HG02943 (cell line): ENCODE results near the gene AUP1.

Experiments
- ATAC-seq: cut with Tn5 transposase; IDR thresholded peaks from one replicate; pipeline ENCODE4 v1.9.1; 2021; ENCODE audit warnings: mild to moderate bottlenecking, low read depth, moderate library complexity; ENCODE audit not compliant: unreplicated experiment

The AUP1 gene

DNA sequence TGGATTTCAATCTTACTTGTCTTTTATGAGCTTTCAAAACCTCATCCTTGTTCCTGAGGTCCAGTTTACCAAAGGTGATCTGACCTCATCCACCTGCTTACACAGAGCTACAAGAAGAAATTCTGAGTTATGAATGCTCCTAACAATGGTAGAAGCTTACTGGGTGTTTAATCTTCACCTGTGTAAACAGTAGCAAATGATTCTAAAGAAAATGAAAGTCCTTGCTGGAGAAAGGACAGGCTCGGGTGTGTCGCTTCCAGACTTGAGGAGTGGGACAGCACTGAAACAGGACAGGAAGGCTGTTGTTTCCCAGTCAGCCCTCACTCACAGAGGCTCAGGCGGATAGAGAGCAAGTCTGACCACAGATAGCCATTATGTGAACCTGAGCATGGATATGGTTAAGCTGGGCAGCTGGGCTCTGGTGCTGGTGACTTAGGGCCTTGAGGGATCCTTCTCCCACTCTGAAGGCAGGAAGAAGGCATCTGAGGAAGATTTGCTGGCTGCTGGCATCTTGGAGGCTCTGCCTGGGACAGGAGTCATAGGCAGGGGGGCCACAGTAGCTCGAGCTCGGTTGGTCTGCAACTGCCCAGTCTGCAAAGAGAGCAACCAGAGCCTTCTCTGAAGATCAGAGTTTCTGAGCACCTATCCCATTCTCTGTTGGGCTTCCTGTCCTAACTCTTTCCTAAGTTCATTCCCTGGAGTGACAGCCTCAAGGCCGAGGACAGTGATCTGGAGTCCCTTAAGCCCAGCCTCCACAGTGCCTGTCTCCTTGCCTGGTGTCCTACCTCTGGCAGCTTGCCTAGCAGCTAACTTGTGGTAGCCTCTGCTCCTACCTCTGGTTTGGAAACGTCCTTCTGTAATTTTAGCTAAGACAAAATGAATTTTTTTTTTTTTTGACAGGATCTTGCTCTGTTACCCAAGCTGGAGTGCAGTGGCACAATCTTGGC is 29.1 kb upstream of the AUP1 start:
- no peak for ATAC-seq

DNA sequence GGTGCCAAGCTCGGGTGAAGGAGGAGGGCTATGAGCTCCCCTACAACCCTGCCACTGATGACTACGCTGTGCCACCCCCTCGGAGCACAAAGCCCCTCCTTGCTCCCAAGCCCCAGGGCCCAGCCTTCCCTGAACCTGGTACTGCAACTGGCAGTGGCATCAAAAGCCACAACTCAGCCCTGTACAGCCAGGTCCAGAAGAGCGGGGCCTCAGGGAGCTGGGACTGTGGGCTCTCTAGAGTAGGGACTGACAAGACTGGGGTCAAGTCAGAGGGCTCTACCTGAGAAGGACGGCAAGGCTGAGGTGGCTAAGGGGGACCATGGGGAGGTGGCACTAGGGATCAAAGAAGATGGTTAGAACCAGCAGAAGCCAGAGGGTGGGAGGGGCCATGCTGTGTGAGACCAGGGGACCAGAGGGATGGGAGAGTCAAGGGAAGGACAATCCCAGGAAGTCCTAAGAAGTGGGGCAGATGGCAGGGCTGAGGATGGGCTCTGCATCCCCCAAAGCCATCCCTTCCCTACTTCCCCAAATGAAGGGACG is 27.4 kb upstream of the AUP1 start:
- no peak for ATAC-seq

DNA sequence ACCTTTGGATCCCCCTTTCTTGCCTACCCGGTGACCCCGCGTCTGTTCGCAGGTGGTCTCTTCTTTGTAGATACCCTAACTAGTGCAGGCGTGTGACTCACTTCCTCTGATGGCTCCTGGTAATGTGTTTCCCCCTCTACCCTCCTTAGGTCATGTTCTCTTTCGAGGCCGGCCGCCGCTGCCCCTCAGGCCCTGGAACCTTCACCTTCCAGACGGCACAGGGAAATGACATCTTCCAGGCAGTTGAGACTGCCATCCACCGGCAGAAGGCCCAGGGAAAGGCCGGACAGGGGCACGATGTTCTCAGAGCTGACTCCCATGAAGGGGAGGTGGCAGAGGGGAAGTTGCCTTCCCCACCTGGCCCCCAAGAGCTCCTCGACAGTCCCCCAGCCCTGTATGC is 26.7 kb upstream of the AUP1 start:
- no peak for ATAC-seq

DNA sequence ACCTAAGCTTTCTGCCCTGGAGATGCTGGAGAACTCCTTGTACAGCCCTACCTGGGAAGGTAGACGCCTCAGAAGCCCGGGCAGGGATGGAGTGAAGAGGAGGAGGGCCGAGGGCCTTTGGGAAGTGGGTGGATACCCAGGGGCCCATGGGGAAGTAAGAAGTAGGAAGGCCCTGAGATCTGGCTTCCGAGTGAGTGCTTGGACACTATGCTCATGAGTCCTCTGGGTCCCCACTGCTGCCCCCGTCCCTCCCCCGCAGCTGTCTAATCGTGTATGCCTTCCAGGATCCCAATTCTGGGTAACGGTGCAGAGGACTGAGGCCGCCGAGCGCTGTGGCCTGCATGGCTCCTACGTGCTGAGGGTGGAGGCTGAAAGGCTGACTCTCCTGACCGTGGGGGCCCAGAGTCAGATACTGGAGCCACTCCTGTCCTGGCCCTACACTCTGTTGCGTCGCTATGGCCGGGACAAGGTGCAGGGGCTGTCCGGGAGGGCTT is 26.2 kb upstream of the AUP1 start:
- no peak for ATAC-seq

DNA sequence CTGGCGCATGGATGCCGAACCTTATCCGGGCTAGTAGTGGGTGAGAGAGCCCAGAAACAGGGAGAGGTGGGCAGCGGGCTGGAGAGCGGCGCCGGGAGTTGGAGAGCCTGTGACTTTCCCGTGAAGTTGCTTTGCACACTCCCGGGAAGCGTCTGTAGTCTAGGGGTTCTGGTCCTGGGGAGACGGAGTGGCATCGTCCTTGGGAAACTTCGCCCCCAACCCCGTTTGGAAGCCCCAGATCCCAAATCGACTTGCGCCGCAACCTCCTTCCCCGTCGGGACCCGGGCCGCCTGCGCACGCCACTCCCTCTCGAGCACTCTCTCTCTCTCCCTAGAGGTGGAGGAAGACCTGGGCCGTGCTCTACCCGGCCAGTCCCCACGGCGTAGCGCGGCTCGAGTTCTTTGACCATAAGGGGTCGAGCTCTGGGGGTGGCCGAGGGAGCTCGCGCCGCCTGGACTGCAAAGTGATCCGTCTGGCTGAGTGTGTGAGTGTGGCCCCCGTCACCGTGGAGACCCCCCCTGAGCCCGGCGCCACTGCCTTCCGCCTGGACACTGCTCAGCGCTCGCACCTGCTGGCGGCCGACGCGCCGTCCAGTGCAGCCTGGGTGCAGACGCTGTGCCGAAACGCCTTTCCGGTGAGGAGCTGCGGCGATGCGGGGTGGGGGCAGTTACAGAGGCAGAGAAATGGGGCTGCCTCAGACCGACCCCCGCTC is 25.5 kb upstream of the AUP1 start:
- peak; percentile 62 for ATAC-seq

DNA sequence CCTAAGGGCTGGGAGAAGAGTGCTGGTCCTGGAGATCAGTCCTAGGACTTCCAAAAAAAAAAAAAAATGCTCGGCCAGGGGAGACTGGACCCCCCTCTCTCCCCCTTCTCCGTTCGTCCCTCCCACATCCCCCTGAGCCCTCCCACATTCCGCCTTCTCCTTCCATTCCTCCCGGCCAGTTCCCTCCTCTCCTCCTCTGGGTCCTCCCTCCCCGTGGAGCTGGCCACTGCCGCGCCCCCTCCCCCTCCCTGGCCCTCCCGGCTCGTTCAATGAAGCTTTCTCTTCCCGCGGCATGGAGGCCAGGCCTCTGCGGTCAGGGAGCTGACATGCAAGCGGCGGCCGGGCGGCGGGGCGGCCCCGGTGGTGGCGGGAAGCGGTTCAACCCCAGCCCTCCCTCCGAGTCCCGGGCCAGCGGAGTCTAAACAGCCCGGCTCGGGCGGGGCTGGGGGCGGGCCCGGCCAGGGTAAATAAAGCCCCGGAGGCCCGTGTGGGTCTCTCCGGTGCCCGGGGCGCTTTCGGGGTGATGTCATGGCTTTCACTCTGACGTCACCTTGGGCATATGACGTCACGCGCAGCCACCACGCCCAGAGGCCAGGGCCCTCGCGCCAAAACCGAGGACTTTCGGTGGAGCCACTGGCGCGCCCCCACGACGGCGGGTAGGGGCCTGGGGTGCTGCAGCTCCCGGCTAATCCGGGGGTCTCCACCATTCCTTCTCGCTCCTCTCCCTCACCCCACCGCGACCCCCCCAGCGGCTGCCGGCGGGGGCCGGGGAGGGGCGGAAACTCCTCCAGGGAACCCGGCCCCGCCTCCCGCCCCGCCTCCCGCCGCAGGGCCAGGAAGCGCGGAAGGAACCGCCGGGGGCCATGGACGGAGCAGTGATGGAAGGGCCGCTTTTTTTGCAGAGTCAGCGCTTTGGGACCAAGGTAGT is 24.6 kb upstream of the AUP1 start, which contains the start of the genes DOK1 and LOXL3:
Gene DOK1, plus strand, starts transcription at position 829 of the 928 bp plus-strand sequence. Its CDS starts 35 bp downstream, at position 864.
Gene LOXL3, minus strand, starts transcription at position 51 of the 928 bp plus-strand sequence. CDS start 1,308 bp downstream, outside the sequence.
- peak; percentile 64 for ATAC-seq

DNA sequence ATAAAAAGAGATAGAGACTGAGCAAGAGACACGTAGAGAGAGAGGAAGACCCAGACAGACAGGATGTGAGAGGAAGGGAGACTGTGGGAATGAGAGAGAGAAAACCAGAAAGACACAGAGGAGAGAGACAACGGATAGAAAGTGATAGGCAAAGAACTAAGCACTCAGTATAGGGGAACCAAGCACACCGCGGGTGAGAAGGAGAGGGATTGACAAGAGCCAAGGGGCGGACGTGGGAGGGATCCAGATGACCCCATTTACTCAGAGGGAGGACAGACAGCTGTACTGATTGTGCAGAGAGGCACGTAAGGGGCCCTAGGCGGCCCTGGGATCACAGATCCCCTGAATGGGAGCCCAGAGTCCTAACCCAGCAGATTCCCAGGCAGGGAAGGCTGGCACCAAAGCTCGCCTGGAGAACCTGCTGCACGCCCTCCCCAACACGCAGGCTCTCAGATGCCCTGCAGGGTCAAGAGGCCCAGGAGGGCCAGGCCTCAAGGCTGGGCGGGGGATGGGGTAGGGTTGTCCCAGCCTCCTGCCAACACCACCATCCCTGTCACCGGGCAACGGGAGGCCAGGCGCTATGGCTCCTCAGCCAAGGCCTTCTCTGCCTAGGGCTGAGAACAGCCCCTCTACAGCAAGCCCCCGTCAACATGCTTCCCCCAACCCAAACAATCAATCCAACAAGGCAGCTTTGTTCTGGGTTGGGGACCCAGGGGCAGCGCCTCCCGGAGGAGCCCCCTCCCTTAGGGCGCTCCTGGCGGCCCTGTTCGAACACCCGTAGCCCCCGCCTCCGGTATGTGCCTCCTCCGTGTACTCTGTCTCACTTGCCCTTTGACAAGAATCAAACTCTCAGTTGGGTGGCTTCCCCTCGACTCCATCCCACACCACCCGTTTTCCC is 23.7 kb upstream of the AUP1 start:
- ATAC-seq, result no peak

DNA sequence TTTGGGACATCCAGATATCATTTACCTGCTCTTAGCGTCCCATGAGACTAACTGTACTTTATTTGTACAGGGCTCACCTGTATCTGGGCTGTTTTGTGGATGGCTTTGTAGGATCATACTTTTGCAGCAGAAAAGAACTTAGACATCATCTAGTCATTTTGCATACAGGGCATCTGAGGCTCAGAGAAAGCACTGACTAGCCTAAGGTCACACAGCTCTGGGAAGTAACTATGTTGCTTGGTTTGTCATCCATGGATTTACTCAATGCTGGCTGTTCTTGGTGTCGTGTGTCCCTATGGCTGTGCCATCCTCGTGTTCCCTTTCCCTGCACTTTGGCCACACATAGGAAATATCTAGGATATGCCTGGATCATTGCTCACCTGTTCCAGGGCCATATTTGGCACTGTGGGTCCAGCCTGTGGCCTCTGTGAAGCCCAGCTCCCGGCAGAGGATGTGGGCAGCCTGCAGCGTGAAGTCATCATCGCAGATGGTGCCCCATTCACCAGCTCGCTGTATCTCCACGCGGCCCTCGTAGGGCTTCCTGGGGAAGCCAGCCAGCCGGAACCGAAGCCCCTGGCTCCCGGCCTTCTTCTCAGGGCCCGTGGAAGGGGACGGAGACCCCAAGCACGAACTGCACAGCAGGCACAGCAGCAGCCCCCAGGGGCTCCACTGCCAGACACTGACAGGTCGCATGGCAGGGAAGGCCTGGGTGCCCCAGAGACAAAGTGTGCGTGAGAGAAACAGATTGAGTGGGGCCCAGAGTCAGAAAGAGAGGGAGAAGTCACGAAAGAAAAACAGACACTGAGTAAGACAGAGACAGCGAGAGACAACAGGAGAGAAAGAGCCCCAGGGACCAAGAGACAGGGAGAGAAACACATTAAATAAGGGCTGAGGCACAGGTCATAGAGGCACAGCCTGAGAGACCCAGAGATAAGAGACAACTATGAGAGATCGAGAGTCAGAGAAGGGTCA is 22.7 kb upstream of the AUP1 start:
- ATAC-seq, result no peak

DNA sequence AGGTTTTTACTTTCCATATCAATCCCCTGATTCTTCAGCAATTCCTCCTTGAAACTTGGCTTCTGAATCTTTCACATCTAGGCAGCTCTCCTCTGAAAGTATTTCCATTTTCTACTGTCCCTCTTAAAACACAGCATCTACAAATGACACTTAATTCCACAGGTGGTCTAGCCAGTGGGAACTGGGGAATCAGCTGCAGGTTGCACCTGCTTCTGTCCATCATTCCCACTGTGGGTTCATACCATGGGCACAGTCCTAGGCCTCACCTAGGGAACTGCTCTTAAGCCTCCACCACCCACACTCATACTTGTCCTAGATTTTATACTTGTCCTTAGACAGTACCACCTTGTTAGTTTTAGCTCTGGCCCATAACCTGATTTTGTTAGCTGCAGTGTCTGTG is 22.0 kb upstream of the AUP1 start:
- ATAC-seq, result no peak

DNA sequence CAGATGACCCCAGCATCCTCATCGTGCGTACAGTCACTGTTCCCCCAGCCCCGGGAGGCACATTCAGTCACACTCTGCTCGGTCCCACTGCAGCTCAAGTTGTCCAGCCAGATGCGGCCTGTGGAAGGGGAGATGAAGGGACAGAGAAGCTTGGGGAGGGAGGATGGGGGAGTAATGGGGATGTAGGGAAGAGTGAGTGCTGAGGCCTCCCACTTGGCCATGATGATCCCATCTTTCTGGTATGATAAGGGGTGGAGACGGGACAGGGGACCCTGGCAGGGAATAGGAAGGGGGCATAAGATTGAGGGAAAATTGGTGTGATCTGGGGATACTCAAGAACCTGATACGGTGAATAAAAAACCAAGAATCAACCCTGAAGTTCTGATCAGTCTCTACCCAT is 20.7 kb upstream of the AUP1 start:
- ATAC-seq, result no peak

DNA sequence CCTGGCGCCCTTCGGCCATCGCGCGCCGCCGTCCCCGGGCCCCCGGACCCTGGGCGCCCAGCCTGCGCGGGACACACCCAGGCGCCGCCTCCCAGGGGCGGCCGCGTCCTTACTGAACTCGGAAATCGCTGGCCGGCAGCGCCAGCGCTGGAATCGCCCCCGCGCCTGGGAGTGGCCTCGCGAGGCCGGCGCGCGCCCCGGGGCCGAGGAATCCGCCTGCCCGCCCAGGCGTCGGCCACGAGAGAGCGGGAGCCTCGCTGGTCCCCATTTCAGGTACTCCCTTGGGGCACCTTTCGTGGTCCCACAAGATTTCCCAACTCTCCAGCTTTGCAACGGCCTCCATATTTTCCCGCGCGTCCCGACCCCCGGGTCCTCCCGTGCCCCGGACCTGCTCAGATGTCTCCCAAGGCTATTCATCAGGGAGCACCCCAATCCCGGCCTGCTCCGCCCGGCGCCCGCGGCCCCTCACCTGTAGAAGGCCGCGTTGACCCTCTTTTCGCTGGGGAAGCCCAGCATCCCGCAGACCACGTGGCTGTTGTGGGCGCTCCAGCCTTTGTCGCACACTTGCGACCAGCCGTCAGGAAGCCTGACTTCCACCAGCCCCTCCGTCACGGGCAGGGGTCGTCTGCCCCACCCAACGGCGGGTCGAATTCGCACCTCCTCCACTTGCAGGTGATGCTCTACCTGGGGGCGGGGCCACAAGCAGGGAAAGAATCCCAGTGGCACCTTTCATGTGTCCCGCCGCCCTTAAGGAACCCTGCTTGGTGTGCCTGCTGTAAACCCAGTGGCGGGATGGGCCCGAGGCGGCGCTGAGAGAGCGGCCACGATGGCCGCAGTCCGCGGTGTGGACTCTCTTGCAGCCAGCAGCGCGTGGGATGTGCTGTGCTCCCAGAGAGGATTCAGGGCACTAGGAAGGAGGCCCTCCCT is 19.7 kb upstream of the AUP1 start:
- ATAC-seq, result no peak

DNA sequence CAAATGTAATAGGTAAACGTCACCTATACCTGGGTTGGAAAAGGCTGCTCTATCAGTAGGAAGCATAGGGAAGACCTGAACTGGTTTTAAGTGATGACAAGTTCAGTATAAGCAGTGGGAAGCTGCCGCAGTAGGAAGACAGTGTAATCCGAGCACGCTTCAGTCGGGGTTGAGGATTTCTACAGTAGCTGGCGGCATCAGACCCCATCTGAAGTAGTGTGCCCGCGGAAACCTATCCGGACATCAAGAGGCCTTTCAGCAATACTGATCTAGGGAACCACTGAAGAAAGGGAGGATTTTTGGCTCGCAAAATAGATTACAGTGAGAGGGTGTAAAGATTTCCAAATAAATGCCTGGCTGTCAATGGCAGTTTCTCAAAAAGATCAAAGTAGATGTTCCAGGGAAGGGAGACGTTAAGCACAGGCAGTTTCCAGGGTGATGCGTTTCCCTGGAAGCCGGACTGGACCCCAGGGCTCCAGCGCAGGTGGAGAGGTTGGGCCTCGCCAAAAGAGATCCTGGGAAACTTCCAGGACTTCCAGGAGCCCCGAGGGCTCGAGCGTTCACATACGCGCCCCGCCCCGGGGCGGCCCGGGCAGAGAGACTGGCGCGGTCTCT is 18.9 kb upstream of the AUP1 start:
- no peak for ATAC-seq

DNA sequence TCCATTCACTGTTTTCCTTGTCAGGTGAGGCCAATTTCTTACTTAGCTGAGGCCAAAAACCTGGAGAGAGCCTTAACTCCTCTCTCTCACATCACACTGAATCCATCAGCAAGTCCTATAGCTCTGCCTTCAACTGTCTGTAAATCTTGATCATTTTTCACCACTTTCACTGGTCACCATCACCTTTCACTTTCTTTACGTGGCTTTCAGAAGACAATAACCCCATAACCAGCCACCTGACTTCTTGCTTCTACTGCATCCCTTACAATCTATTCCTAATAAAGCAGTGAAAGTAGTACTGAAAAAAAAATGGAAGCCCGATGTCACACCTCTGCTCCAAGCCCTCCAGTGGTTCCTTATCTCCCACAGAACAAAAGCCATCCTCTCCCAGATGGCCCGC is 16.5 kb upstream of the AUP1 start:
- ATAC-seq, result no peak

DNA sequence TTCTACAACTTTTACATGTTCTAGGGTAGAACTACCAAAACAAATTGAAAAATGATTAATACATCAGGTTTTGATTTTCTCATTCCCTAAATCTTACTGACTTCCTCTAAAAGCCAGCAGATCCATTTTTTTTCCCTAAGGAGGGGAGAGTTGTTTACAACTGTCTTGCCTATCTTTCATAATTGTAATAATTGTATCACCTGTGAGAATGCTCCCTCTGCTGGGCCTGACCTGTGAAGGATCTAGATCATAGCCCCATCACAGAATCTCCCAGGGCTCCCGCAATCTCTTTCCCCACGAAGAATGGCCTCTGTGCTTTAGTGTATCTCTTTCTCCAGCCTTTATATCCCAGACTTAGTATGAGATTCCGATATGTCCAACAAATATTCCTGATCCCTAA is 15.1 kb upstream of the AUP1 start:
- ATAC-seq, result no peak

DNA sequence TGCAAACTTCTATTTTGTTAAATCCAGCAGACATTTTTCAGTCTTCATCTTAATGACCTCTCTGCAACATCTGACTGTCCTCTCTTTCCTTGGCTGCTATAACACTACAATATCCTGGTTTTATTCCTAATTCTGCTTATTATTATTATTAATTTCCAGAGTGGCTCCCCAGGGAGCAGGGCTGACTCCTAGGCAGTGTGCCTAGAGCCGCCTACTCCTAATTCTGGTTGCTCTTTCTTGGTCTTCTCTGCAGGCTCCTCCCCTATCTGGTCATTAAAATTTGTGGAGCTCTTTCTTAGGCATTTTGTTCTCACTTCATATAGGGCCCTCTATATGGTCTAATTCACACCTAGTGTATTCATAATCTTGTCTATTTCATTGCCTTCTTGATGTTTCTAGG is 13.5 kb upstream of the AUP1 start:
- ATAC-seq, result no peak

DNA sequence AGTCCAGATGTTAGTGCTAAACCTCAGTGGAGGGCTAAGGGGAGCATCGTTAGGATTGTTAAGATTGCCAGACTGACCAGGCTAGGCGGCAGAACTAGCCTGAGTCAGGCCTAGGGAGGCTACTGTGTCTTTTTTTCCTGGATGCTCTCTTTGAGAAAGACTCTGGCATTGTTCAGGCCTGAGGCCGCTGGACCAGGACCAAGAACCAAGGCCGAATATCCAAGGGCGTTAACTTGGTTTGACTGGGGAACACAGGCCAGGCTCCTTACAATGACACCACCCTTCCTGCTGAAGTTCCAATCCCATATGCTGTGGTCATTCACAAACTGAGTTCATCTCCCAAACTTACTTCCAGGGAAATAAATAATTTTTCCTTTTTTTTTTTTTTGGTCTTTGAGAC is 10.8 kb upstream of the AUP1 start:
- no peak for ATAC-seq
